ENCODE results near the gene HDAC9.
"Not testable (repeated sequence)": the region's sequence is repeated elsewhere in the genome, so short reads cannot be mapped to it uniquely, and the experiment has no call there.

HDAC9 gene

DNA sequence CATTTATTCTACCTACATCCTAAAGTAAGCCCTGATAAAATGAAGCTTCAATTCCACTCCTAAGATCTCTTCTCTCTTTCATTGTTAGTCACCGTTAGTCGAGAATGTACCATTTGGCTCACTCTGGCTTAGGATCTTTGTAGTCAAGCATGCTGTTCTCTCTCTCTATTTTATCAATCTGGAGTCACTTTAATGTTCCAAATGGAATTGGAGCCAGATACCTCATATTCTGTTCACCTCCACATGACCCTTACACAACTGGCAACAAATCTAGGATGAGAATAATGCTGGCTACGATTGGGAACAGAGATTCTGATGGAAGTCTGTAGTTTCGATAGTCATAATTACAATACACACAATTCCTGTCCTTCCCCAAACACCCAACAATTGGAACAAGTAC, 408.1 kb downstream of the HDAC9 start:
- DNase-seq: no peak

DNA sequence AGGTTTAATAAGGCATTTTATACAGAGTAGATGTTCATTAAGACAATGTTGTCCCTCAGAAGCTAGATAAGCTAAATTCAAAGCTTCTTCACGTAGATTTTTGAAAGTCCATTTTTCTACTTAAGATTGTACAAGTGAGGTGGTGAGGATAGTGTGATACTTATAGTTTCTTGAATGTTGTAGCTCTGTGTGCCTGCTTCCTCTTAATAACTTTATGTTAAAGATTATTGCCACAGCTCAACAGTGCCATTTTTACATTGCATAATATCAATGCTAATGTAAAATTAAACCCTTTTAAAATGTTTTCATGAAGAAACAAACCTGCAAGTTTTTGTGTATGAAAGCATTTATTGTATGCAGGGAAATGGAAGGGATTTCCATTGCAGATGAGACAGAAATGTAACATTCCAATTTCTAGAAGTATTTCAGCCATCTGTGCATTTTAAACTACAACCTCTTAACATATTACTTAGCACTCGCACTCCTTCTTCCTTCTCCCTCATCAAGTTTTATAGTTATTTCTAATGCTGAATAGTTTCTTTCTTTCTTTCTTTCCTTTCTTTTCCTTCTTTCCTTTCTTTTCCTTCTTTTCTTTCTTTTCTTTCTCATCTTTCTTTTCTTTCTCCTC, 409.9 kb downstream of the HDAC9 start:
- DNase-seq: no peak

GRCh38 chr7:18906901-18907300, 411.4 kb downstream of the HDAC9 start:
- DNase-seq: no peak

- no peak for DNase-seq
Measured at GRCh38 chr7:18913106-18913505, 417.6 kb downstream of the HDAC9 start.

DNA sequence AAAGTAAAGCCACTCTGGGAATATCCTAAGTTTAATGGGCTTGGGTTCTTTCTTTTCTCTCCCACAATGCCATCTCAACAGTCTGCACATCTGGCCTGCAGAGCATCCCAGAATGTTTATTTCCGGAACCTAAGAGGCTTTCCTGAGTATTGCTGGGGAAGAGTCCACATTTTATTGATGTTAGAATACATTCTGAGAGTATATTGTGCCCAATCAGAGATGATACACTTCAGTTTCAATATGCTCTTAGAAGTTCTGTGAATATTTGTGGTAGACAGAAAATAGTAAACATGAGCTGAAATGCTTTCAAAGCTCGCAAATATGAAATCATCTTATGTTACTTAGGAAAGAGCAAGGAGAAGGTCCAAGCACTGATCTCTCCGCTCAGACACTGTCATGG, 421.3 kb downstream of the HDAC9 start:
- DNase-seq: no peak

- no peak for DNase-seq
Measured at GRCh38 chr7:18927134-18927533, 431.6 kb downstream of the HDAC9 start.

DNA sequence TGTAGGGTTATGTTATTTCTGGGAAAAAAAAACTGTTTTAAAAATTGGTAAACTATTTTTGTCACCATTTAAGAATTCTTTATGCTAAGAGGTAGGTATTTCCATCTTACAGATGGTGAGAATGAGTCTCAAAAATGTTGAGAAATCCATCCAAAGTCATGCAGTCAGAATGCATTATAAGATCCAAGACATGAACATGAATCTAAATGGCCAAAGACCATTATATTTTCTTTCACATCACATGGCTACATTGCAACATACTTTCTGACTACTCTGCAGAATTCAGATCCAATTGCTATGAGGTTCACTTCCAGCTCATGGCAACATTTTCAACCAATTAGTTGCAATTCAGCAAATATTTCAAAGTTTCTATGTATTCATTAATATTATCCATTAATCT, 440.7 kb downstream of the HDAC9 start:
- no peak for DNase-seq

DNA sequence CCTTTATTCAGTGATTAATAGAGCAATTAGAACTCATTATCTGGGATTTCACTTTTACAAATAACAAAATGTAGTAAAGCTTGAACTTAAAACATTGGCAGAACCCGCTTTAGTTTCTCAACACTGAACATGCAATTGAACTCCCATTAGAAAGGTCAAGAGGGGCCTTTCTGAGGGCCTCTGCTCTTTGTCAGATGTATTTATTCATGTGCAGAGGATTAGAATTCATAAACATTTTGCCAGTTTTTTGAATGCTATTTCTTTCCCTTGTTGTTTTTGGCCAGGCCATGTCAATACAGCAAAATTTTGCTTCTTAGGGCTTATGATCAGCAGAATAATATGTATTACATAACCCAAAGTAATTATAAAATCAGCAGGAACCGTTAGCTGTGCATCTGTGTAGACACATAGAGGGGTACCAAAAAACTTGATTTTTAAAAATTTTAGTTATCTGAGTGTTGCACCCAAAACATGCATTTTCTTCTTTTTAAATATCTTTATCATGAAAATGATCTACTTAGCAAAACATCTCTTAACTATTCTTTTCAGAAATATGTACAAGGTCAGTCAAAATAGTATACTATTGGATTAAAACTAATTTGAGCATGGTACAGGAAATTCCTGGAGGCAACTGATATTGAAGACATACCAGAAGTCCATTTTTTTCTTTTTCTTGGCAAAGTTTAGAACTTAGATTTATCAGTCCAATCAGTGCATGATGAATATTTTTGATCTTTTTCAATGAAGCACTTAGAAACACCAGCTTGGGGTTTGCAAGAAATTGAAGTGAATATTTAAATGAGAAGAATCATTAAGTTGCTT, 444.4 kb downstream of the HDAC9 start:
- no peak for DNase-seq

DNA sequence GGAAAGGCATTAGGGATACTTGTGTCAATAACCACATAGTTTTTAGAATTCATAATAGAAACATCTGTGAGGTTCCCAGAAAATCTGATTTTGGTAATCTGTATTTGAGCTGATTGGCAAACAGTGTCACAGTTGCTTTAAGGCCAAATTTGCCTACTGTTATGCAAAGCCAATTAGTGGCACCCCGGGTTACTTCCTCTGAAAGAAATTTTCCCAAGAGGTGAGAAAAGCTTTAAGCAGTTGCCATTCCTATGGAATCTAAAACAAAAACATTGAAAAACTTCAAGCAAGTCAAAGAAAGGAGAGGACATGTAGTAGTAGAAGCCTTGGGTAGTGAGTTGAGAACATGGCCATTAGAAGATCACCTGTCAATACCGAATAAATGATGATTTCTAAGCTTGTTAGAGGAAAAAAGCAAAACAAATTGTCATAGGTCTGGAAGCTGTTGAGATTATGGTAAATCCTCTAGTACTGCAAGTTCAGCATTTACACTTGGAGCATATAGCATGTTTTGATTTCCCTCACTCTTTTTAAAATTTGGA, 445.1 kb downstream of the HDAC9 start:
- no peak for DNase-seq

- DNase-seq: no peak
Measured at GRCh38 chr7:18941207-18941606, 445.7 kb downstream of the HDAC9 start.

DNA sequence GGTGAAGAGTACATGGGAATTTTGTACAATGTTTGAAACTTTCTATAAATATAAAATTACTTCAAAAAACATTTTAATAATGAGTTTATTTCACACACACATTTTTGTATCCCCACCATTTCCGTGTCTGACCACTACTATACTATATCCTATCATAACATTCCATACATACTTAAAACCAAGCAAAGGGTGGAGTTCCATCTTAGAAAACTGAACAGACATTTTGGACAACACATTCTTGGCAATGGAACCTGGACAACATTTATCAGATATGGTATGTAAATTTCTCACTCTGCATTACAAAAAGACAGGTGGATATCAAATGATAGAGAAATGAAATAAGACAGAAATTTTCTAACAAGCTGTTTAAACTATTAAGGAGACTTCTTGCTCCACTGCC, 453.0 kb downstream of the HDAC9 start:
- DNase-seq: no peak

DNA sequence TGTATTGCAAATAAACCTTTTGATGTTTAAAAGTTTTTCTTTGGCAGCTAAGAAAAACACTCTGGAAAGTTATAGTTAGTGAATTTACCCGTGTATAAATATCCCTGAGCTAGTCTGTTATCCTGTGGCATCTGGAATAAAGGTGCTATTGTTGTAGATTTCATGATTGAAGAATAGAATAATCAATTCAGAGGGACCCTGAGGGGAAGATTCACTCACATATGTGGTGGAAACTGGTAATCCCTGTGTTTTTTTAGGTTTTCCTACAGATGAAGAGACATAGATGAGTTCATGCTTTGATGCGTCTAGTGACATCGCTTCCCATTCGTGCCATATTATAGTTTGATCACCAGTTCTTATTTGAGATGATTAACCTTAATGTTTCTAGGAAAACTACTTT, 457.3 kb downstream of the HDAC9 start:
- no peak for DNase-seq

DNA sequence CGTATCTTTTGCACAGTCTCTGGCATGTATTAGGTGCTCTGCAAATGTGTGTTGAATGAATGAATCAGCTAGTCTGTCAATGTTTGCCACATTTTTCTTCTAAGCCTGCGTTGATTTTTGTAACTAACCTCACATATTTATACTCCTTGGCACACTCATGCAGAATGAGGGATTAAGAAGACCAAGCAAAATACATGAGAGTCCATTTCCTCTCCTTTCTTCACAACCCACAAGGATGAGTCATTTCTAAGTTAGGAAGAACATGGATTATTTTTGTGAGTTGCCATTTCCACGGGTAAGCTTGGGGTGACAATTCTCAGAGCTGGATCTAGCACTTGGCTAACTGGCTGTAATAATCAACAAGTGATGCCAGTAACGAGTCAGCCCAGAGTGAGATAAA, 463.1 kb downstream of the HDAC9 start:
- no peak for DNase-seq

DNA sequence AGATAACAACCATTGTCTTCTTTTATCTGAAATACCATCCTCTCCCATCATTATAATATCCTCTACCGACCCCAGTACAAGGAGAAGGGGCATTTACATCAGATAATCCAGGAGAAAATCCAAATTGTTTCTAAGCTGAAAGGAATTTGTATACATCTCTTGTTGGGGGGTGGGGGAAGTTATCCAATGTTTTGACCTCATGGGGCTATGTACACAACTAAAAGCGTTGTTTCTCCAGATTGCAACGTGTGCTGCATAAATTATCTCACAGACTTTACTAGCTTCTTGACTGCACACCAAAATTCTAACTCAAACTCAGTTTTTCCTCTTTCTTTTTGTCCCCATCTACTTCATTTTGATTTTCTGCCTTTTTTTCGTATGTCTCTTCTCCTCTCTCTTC, 465.2 kb downstream of the HDAC9 start:
- DNase-seq: no peak

- DNase-seq: no peak
Measured at GRCh38 chr7:18962031-18962430, 466.5 kb downstream of the HDAC9 start.

DNA sequence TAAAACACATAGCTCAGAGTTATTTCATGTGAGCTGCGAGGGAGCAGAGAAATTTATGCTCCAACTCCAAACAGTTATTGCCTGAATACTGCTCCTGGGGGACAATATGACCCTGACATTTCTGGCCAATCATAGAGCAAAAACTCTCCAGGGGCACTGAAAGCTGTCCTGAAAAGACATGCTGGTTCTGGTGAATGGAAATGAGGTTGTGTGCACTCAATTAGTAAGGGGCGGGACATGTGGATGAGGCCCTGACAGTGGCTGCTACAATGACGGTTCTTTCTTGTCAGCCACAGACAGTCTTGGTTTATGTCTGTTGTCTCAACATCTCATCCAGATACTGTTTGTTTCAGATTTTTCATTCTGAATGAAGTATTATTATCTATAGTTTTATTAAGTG, 470.1 kb downstream of the HDAC9 start:
- DNase-seq: no peak

DNA sequence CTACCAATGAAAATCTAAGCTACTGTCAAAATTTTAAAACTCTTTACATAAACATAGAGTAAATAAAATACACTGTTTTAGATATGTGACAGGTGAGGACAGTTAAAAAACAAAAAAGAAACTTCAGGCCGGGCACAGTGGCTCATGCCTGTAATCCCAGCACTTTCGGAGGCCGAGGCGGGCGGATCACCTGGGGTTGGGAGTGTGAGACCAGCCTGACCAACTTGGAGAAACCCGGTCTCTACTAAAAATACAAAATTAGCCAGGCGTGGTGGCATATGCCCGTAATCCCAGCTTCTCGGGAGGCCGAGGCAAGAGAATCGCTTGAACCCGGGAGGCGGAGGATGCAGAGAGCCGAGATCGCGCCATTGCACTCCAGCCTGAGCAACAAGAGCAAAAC, 472.2 kb downstream of the HDAC9 start:
- DNase-seq: not testable (repeated sequence)

GRCh38 chr7:18971839-18972238, 476.3 kb downstream of the HDAC9 start:
- DNase-seq: no peak

GRCh38 chr7:18974803-18975202, 479.3 kb downstream of the HDAC9 start:
- DNase-seq: no peak

GRCh38 chr7:18975276-18975675, 479.7 kb downstream of the HDAC9 start:
- no peak for DNase-seq

- no peak for DNase-seq
Measured at GRCh38 chr7:18975689-18976280, 480.2 kb downstream of the HDAC9 start.

DNA sequence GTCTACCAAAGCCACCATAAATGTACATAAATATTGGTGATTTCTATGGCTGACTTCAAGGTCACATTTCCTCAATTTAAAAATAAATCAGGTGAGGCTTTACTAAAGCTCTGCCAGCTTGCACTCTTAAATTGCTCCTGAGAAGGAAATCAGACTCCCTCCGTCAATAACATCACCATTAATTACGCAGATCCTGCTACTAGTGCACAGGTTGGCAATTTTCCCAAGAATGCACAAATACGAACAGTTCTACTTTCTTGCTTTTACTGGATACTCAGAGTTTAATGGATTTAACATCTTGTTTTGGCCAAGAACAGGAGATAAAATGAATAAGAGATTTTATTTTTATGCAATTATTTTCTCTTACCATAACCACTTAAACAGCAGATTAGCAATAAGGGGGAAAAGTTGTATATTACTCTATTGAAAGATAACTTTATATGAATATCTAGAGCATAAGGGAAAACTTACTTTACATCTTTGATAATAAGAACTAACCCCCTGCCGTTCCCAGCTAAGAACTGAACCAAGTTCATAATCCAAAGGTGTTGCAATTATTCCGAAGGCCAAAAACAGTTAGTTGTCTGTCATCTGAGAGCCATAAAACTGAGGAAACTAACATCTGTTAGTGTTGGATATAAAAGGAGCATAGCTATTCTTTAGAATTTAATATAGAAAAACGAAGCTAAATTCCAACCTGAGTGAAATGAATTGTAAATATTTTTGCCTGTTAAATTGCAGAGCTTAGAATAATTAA, 481.3 kb downstream of the HDAC9 start:
- DNase-seq: no peak

DNA sequence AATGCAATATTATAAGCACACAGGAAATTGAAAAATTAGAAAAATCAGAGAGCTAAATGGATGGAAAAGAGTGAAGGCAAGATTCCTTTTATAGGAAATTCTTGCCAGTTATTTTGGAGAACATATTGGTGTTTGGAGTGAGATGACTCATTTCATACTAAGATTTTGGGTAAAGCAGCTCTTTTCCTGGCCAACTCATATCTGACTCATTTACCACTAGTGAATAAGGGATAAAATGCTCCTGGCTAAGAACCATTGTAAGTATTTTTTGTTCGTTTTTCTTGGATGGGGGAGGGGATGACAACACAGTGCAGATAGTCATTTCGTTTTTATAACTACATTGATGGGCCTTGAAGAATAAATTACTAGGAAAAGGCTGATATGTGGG, 482.6 kb downstream of the HDAC9 start:
- DNase-seq: no peak
